OCI-LY7 (cell line): ENCODE measurements around the gene MAN1C1.

Experiments used
- EZH2phosphoT487 ChIP-seq: fragments of 200-600 bp; sonication (generic); IDR thresholded peaks from 2 replicates; pipeline ENCODE4 v1.6.1; 2018; ENCODE audit warnings: low read depth, borderline replicate concordance, mild to moderate bottlenecking, mixed run types, antibody characterized with exemption, low read length, moderate library complexity, mixed read lengths
- TF ChIP-seq, protein P1 (sequence below): fragments of 200-600 bp; sonication (generic); conservative IDR thresholded peaks from 2 replicates; pipeline ENCODE4 v1.5.1; 2014; ENCODE audit warnings: mild to moderate bottlenecking, antibody characterized with exemption, low read length, moderate library complexity, mixed read lengths

DNA sequence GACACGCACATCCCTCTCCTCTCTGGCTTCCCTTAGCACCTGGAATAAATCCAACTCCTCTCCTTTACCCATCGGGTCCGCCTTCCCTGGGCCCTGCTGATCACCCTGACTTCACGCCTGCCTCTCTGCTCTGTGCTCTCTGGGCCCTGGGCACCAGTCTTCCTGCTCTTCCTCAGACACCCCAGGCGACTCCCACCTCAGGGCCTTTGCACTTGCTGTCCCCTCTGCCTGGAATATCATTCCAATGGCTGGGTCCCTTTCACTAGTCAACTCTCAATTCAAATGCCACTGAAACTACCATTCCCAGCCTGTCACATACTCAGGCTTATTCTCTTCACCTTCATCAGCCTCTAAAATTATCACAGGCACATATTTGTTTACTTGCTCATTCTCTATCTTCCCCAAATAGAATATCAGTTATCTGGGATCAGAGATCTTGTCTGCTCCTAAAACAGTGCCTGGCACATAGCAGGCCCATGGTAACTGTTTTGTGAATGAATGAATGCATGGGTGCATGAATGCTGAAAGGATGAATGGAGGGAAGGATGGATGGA is 156.2 kb downstream of the MAN1C1 start:
- TF ChIP-seq, protein P1, sequence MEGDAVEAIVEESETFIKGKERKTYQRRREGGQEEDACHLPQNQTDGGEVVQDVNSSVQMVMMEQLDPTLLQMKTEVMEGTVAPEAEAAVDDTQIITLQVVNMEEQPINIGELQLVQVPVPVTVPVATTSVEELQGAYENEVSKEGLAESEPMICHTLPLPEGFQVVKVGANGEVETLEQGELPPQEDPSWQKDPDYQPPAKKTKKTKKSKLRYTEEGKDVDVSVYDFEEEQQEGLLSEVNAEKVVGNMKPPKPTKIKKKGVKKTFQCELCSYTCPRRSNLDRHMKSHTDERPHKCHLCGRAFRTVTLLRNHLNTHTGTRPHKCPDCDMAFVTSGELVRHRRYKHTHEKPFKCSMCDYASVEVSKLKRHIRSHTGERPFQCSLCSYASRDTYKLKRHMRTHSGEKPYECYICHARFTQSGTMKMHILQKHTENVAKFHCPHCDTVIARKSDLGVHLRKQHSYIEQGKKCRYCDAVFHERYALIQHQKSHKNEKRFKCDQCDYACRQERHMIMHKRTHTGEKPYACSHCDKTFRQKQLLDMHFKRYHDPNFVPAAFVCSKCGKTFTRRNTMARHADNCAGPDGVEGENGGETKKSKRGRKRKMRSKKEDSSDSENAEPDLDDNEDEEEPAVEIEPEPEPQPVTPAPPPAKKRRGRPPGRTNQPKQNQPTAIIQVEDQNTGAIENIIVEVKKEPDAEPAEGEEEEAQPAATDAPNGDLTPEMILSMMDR: no peak
- no peak for TF ChIP-seq EZH2phosphoT487
